Loucy (cell line): ENCODE data around the gene DAP.

Experiments used
- H2AFZ ChIP-seq: fragments of 200-600 bp; sonication (generic); 2 replicates; pipeline ENCODE4 v1.6.0; 2016; ENCODE audit warnings: antibody characterized with exemption, mild to moderate bottlenecking, low read length, moderate library complexity
- H3F3A ChIP-seq: fragments of 200-600 bp; 2 replicates; pipeline ENCODE4 v1.6.0; 2016; ENCODE audit warnings: antibody characterized with exemption, low read depth, mild to moderate bottlenecking
- H3K27me3 ChIP-seq: fragments of 200-600 bp; sonication (generic); 2 replicates; pipeline ENCODE4 v1.6.1; 2014; ENCODE audit warnings: low read length, mild to moderate bottlenecking; ENCODE audit not compliant: insufficient read depth, poor library complexity, severe bottlenecking
- H3K36me3 ChIP-seq: fragments of 200-600 bp; sonication (generic); 2 replicates; pipeline ENCODE4 v1.6.1; 2016; ENCODE audit warnings: low read length; ENCODE audit not compliant: insufficient read depth
- H3K4me1 ChIP-seq: fragments of 200-600 bp; sonication (generic); 2 replicates; pipeline ENCODE4 v1.5.1; 2014; ENCODE audit warnings: low read length, mild to moderate bottlenecking; ENCODE audit not compliant: insufficient read depth, poor library complexity, severe bottlenecking
- H3K4me2 ChIP-seq: fragments of 200-600 bp; sonication (generic); 2 replicates; pipeline ENCODE4 v1.6.0; 2014; ENCODE audit warnings: antibody characterized with exemption, low read length, low read depth, mild to moderate bottlenecking; ENCODE audit not compliant: poor library complexity, severe bottlenecking
- H3K4me3 ChIP-seq: fragments of 200-600 bp; sonication (generic); 2 replicates; pipeline ENCODE4 v1.5.1; 2014; ENCODE audit warnings: low read length, mild to moderate bottlenecking, mixed read lengths; ENCODE audit not compliant: poor library complexity, severe bottlenecking
- H3K79me2 ChIP-seq: fragments of 200-600 bp; sonication (generic); 2 replicates; pipeline ENCODE4 v1.6.1; 2014; ENCODE audit warnings: low read length; ENCODE audit not compliant: insufficient read depth
- H3K9ac ChIP-seq: fragments of 200-600 bp; sonication (generic); 2 replicates; pipeline ENCODE4 v1.6.0; 2014; ENCODE audit warnings: mild to moderate bottlenecking, low read depth, low read length, moderate library complexity; ENCODE audit not compliant: poor library complexity, severe bottlenecking
- H3K9me2 ChIP-seq: fragments of 200-600 bp; sonication (generic); replicated peaks from 2 replicates; pipeline ENCODE4 v1.6.1; 2016; ENCODE audit warnings: low read depth, low read length, mixed read lengths
- H3K9me3 ChIP-seq: fragments of 200-600 bp; sonication (generic); 2 replicates; pipeline ENCODE4 v1.6.1; 2014; ENCODE audit warnings: mild to moderate bottlenecking, antibody characterized with exemption, low read length, low read depth; ENCODE audit not compliant: insufficient read depth
- H4K20me1 ChIP-seq: fragments of 200-600 bp; sonication (generic); 2 replicates; pipeline ENCODE4 v1.6.0; 2014; ENCODE audit warnings: antibody characterized with exemption, low read length, mild to moderate bottlenecking; ENCODE audit not compliant: insufficient read depth, poor library complexity, severe bottlenecking
- EZH2phosphoT487 ChIP-seq: fragments of 200-600 bp; IDR thresholded peaks from 2 replicates; pipeline ENCODE4 v1.6.1; 2018; ENCODE audit warnings: antibody characterized with exemption, mild to moderate bottlenecking, moderate library complexity, borderline replicate concordance
- TF ChIP-seq, protein P1 (sequence below): fragments of 200-600 bp; sonication (generic); conservative IDR thresholded peaks from 2 replicates; pipeline ENCODE4 v1.5.1; 2014; ENCODE audit warnings: mild to moderate bottlenecking, antibody characterized with exemption, low read length

The DAP gene

GRCh38 chr5:10686890-10687289 lies 74.1 kb downstream of the DAP start:
- peaks cover 17% of the 10 kb centered on the region; the same call in 1 of the 2 replicates for H3K36me3 ChIP-seq
- H3K9ac ChIP-seq: no peak overlapping the region
- no peak overlapping the region for H3K4me2 ChIP-seq
- no peaks in the 10 kb centered on the region for H3F3A ChIP-seq
- H4K20me1 ChIP-seq: no peaks in the 10 kb centered on the region
- TF ChIP-seq, protein P1, sequence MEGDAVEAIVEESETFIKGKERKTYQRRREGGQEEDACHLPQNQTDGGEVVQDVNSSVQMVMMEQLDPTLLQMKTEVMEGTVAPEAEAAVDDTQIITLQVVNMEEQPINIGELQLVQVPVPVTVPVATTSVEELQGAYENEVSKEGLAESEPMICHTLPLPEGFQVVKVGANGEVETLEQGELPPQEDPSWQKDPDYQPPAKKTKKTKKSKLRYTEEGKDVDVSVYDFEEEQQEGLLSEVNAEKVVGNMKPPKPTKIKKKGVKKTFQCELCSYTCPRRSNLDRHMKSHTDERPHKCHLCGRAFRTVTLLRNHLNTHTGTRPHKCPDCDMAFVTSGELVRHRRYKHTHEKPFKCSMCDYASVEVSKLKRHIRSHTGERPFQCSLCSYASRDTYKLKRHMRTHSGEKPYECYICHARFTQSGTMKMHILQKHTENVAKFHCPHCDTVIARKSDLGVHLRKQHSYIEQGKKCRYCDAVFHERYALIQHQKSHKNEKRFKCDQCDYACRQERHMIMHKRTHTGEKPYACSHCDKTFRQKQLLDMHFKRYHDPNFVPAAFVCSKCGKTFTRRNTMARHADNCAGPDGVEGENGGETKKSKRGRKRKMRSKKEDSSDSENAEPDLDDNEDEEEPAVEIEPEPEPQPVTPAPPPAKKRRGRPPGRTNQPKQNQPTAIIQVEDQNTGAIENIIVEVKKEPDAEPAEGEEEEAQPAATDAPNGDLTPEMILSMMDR: no peak
- TF ChIP-seq EZH2phosphoT487: no peak
- H3K9me2 ChIP-seq: no peaks in the 10 kb centered on the region
- no peaks in the 10 kb centered on the region for H3K9me3 ChIP-seq
- H2AFZ ChIP-seq: no peak overlapping the region
- no peaks in the 10 kb centered on the region for H3K79me2 ChIP-seq
- no peaks in the 10 kb centered on the region for H3K4me1 ChIP-seq
- H3K27me3 ChIP-seq: no peaks in the 10 kb centered on the region
- H3K4me3 ChIP-seq: no peak overlapping the region

DNA sequence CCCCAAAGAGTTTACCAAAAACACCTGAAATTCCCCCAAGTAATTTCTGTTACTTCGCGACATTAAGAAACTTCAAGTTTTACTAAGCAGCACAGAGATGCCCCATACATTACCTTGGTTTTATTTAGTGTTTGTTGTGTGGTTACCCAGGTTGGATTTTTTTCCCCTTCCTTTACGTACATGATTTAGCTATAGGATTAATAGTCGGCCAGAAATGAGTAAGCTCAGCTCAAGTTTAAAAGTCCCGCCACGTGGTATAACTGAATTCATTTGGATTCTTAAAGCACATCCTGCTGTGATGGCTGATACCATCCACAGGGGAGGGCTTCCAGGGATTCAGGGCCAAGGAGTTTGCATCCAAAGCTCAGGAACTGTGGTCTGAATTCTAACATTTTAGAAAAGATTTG lies 75.9 kb downstream of the DAP start:
- Histone ChIP-seq H3K4me1 (no peaks in the 10 kb centered on the region), H3K4me3 (no peak overlapping the region), H3K9me2 (no peaks in the 10 kb centered on the region), H3K36me3 (peaks cover 32% of the 10 kb centered on the region; the same call in 1 of the 2 replicates), H3K27me3 (no peaks in the 10 kb centered on the region), H3K79me2 (no peaks in the 10 kb centered on the region), H3K9me3 (no peaks in the 10 kb centered on the region), H2AFZ (no peak overlapping the region), H3F3A (no peaks in the 10 kb centered on the region), H4K20me1 (no peaks in the 10 kb centered on the region), H3K4me2 (no peak overlapping the region), H3K9ac (no peak overlapping the region)
- TF ChIP-seq, protein P1: no peak
- no peak for TF ChIP-seq EZH2phosphoT487

- Histone ChIP-seq H3K27me3 (no peaks in the 10 kb centered on the region), H3K9me3 (no peaks in the 10 kb centered on the region), H3F3A (no peaks in the 10 kb centered on the region), H3K79me2 (no peaks in the 10 kb centered on the region), H3K4me1 (no peaks in the 10 kb centered on the region), H3K4me3 (no peak overlapping the region), H2AFZ (no peak overlapping the region), H3K4me2 (no peak overlapping the region), H3K9me2 (no peaks in the 10 kb centered on the region), H3K36me3 (peaks cover 38% of the 10 kb centered on the region; the same call in 1 of the 2 replicates), H4K20me1 (no peaks in the 10 kb centered on the region), H3K9ac (no peak overlapping the region)
- no peak for TF ChIP-seq EZH2phosphoT487
- TF ChIP-seq, protein P1: no peak
These were observed 76.5 kb downstream of the DAP start for GRCh38 chr5:10684303-10685086.
